ENCODE results near the gene MRPS33. TPM values are rescaled to one million over a fixed set of nuclear protein-coding genes. Genes with fewer than 3 reads are reported as not detected.

MRPS33 gene
- total and polyA plus RNA-seq, 10 of the 15 experiments (the other 5 are each of a cell fraction or from before 2014, with no cell fraction given) = 48.4 to 372 (median 124) TPM

GRCh38 chr7:141012044-141012685, 2.6 kb downstream of the MRPS33 start:
- WGBS (ENCODE audit: insufficient coverage, insufficient replicate concordance, low lambda C conversion rate, missing lambda C conversion rate) = 33% methylated on average over 3 of the region's 3 CpGs
- Histone ChIP-seq H3K79me2 (ENCODE audit: control insufficient read depth, insufficient read depth, low read length) (peaks cover 21% of the 10 kb centered on the region), H3K27me3 (replicated peaks in 1 of 2; ENCODE audit: control insufficient read depth in 2 of 2, insufficient read depth in 2 of 2, low read length in 1 of 2) (no peaks in the 10 kb centered on the region), H3K9ac (ENCODE audit: control insufficient read depth, insufficient read depth, low read length) (no peak overlapping the region), H3K36me3 (ENCODE audit: control insufficient read depth in 2 of 2, insufficient read depth in 2 of 2, low read length in 1 of 2) (peaks cover 0 to 4% of the 10 kb centered on the region in 2 experiments; a peak in 2 of 4 replicates), H2AFZ (ENCODE audit: control insufficient read depth, low read depth, low read length) (no peak overlapping the region), H3K4me1 (ENCODE audit: control insufficient read depth, insufficient read depth, low read length) (peaks cover 10% of the 10 kb centered on the region), H3K4me2 (ENCODE audit: control insufficient read depth, insufficient read depth) (peak overlapping the region; percentile 51), H3K4me3 (no peak overlapping the region), H4K20me1 (ENCODE audit: control insufficient read depth, insufficient read depth) (no peaks in the 10 kb centered on the region), H3K9me3 (replicated peaks; ENCODE audit: control insufficient read depth, insufficient read depth, low read length) (peaks cover 3% of the 10 kb centered on the region; the same call in 1 of the 3 replicates), H3K27ac (ENCODE audit: control insufficient read depth, insufficient read depth) (no peak overlapping the region)
- DNase-seq (ENCODE audit: low read depth, low spot score) (peak; percentile 62), FAIRE-seq (peak; percentile 73), ATAC-seq (peak; percentile 60)
- CTCF ChIA-PET = interaction anchor here (0.5 to 7.5 kb wide), 28 partner anchors 13 to 638 kb away, joined by 3 to 166 read pairs (median 4); partner anchors contain the start of genes ADCK2 and BRAF
- SMC1A ChIA-PET (ENCODE audit: uncharacterized antibody, unreplicated experiment) = interaction anchor here (0.6 to 10.8 kb wide), 8 partner anchors 29 to 549 kb away, joined by 3 to 134 read pairs (median 3); no protein-coding TSS in a partner anchor
- intact Hi-C loops (cut with micrococcal nuclease; ENCODE audit: unreplicated experiment) = loop anchor here (1.0 to 5.0 kb wide), 7 partner anchors 201 to 535 kb away; partner anchors contain the start of gene MKRN1
- RAD21 ChIA-PET (ENCODE audit: unreplicated experiment) = interaction anchor here (1.0 to 5.7 kb wide), 5 partner anchors 112 to 337 kb away, joined by 3 to 88 read pairs (median 7); no protein-coding TSS in a partner anchor
- no TSS peak for BruUV-seq (replicated peaks)
- in situ Hi-C loops (cut with MboI) = loop anchor here (5.0 to 10.0 kb wide), 4 partner anchors 200 to 723 kb away; partner anchors contain the start of genes ADCK2 and SSBP1
- POLR2A ChIA-PET = no interaction called here
- TF ChIP-seq CREB1 (IDR thresholded peaks at IDR 0.05; ENCODE audit: low read depth) (0 out of 2 replicates have a peak, but pooled peaks have one; percentile 20), NR2F1 (conservative IDR thresholded peaks at IDR 0.05) (no peak), IRF4 (IDR thresholded peaks at IDR 0.05; ENCODE audit: low read depth, low read length) (peak; percentile 65), BHLHE40 (IDR thresholded peaks at IDR 0.05; ENCODE audit: borderline replicate concordance in 1 of 2, low read depth in 2 of 2, low read length in 1 of 2) (no peak), PKNOX1 (IDR thresholded peaks at IDR 0.05) (peak; percentile 93), YY1 (IDR thresholded peaks at IDR 0.05; ENCODE audit: low read depth, low read length) (peak; percentile 61; the same call in 1 of the 2 replicates), E2F4 (IDR thresholded peaks at IDR 0.05; ENCODE audit: low read depth, low read length) (no peak), ATF7 (IDR thresholded peaks at IDR 0.05; ENCODE audit: low read depth) (peak; percentile 11; the same call in 1 of the 2 replicates), NR2C2 (IDR thresholded peaks at IDR 0.05; ENCODE audit: borderline replicate concordance, control insufficient read depth, insufficient read length, low read depth) (no peak), SMC3 (IDR thresholded peaks at IDR 0.05; ENCODE audit: borderline replicate concordance, low read length) (peak; percentile 82), ZNF384 (IDR thresholded peaks at IDR 0.05; ENCODE audit: borderline replicate concordance, low read depth, low read length) (peak; percentile 99), POU2F2 (IDR thresholded peaks at IDR 0.05; ENCODE audit: borderline replicate concordance, low read depth, low read length) (peak; percentile 51; the same call in 1 of the 3 replicates), MLLT1 (IDR thresholded peaks at IDR 0.05) (0 out of 2 replicates have a peak, but pooled peaks have one; percentile 44), RAD21 (IDR thresholded peaks at IDR 0.05; ENCODE audit: insufficient read depth, low read depth, low read length) (peak; percentile 88), CTCF (IDR thresholded peaks at IDR 0.05 in 2 of 3, conservative IDR thresholded peaks at IDR 0.05 in 1 of 3; ENCODE audit: control insufficient read depth in 2 of 3, extremely low read depth in 1 of 3, insufficient read depth in 1 of 3, low read depth in 3 of 3, low read length in 3 of 3) (peak; percentile 67 to 87 (median 70); a peak in 4 of 6 replicates)

All from GM12878 (cell line).